HepG2 (cell line): ENCODE results near the gene RANBP17. TPM values are rescaled to one million over a fixed set of nuclear protein-coding genes. Genes with fewer than 3 reads are reported as not detected.

ENCODE experiments used
- ATAC-seq: fragments of 200-7000 bp; cut with Tn5 transposase; 3 replicates; pipeline ENCODE4 v1.9.1; 2020; ENCODE audit warnings: mild to moderate bottlenecking, moderate library complexity
- BruUV-seq: library from RNA; stranded (reverse); fragments of 400-500 nt; replicated peaks from 2 replicates; lab custom pipeline; 2021; lab: Mats Ljungman, UMichigan
- CTCF ChIA-PET: fragments of 300-600 bp; formaldehyde crosslinking; extraction: SDS; loops from one replicate; lab custom pipeline; 2021; ENCODE audit warnings: low total read pairs, inconsistent platforms, low intra/inter-chr PET ratio; lab: Yijun Ruan, JAX
- POLR2A ChIA-PET: fragments of 350-600 bp; sonication (Branson Sonifier 250); formaldehyde crosslinking; loops from one replicate; lab custom pipeline; 2020; ENCODE audit warnings: antibody characterized with exemption, inconsistent platforms; lab: Yijun Ruan, JAX
- DNase-seq: peaks from one replicate; pipeline ENCODE4 v3.0.0-alpha.2; 2015; ENCODE audit warnings: low spot score
- FAIRE-seq: peaks from 3 replicates; lab custom pipeline; 2011; peaks lifted over from hg19 to GRCh38; lab: Jason Lieb, UNC
- H2AFZ ChIP-seq: one replicate; pipeline ENCODE4 v1.6.1; 2011; ENCODE audit warnings: low read length, inconsistent platforms
- H3K27ac ChIP-seq: fragments of 300-600 bp; 3 replicates; pipeline ENCODE4 v1.8.0; 2011; ENCODE audit warnings: mixed run types, mild to moderate bottlenecking, mixed read lengths, low read length, inconsistent platforms; ENCODE audit not compliant: insufficient read depth; ENCODE audit errors: extremely low read length
- H3K27me3 ChIP-seq, 2 experiments: fragments of 200-600 bp in 1 of 2; 2 replicates in 1 of 2; 3 replicates in 1 of 2; pipeline versions ENCODE4 v1.6.0 to v1.8.0; 2011; ENCODE audit warnings: low read length in 2 of 2, mild to moderate bottlenecking in 2 of 2, moderate library complexity in 2 of 2, inconsistent platforms in 1 of 2; ENCODE audit not compliant: insufficient read depth in 2 of 2, control insufficient read depth in 1 of 2
- H3K36me3 ChIP-seq, 2 experiments: fragments of 200-600 bp in 1 of 2; replicated peaks in 1 of 2; 2 replicates in 1 of 2; 3 replicates in 1 of 2; pipeline versions ENCODE4 v1.5.1 to v1.8.0; 2011; ENCODE audit warnings: low read length in 2 of 2, inconsistent platforms in 1 of 2; ENCODE audit not compliant: insufficient read depth in 2 of 2, control insufficient read depth in 1 of 2
- H3K4me1 ChIP-seq: 2 replicates; pipeline ENCODE4 v1.5.1; 2012; ENCODE audit warnings: low read length, inconsistent platforms; ENCODE audit not compliant: insufficient read depth
- H3K4me2 ChIP-seq: 2 replicates; pipeline ENCODE4 v1.6.0; 2011; ENCODE audit warnings: low read depth, low read length, inconsistent platforms
- H3K4me3 ChIP-seq, 3 experiments: fragments of 200-600 bp in 1 of 3; sonication (generic), shearing (Covaris generic) in 1 of 3; replicated peaks in 1 of 3; 2 replicates each; pipeline ENCODE4 v1.5.1; 2011 to 2016; ENCODE audit warnings: low read length in 3 of 3, inconsistent platforms in 2 of 3, low read depth in 2 of 3, mild to moderate bottlenecking in 2 of 3, control low read depth in 1 of 3, mixed read lengths in 1 of 3; ENCODE audit not compliant: insufficient read depth in 1 of 3
- H3K79me2 ChIP-seq: one replicate; pipeline ENCODE4 v1.6.1; 2011; ENCODE audit warnings: low read length, inconsistent platforms; ENCODE audit not compliant: insufficient read depth
- H3K9ac ChIP-seq: 2 replicates; pipeline ENCODE4 v1.6.0; 2011; ENCODE audit warnings: mild to moderate bottlenecking, low read depth, low read length, inconsistent platforms; ENCODE audit not compliant: insufficient read depth
- H3K9me3 ChIP-seq: 2 replicates; pipeline ENCODE4 v1.5.1; 2012; ENCODE audit warnings: mild to moderate bottlenecking, low read length
- H4K20me1 ChIP-seq: 2 replicates; pipeline ENCODE4 v1.6.0; 2011; ENCODE audit warnings: inconsistent platforms, mild to moderate bottlenecking, low read length, moderate library complexity; ENCODE audit not compliant: insufficient read depth
- HDAC2 ChIP-seq: sonication (generic); formaldehyde crosslinking; IDR thresholded peaks from 2 replicates; pipeline ENCODE4 v1.4.0; 2020; ENCODE audit warnings: missing genetic modification reagents
- JARID2 ChIP-seq: sonication (generic); formaldehyde crosslinking; IDR thresholded peaks from 2 replicates; pipeline ENCODE4 v1.8.1; 2023; ENCODE audit warnings: missing genetic modification reagents, inconsistent platforms; ENCODE audit not compliant: insufficient replicate concordance
- PHF21A ChIP-seq: sonication (generic); formaldehyde crosslinking; IDR thresholded peaks from 2 replicates; pipeline ENCODE4 v1.5.0; 2020; ENCODE audit warnings: mild to moderate bottlenecking, missing genetic modification reagents
- ZMAT3 ChIP-seq: sonication (generic); formaldehyde crosslinking; conservative IDR thresholded peaks from 2 replicates; pipeline ENCODE4 v1.7.0; 2021; ENCODE audit warnings: missing genetic modification reagents
- ZNF256 ChIP-seq: sonication (generic); formaldehyde crosslinking; conservative IDR thresholded peaks from 2 replicates; pipeline ENCODE4 v1.4.0; 2020; ENCODE audit warnings: missing genetic modification reagents
- ZNF260 ChIP-seq: sonication (generic); formaldehyde crosslinking; IDR thresholded peaks from 2 replicates; pipeline ENCODE4 v1.4.0; 2020; ENCODE audit warnings: missing genetic modification reagents, low read depth, mild to moderate bottlenecking, borderline replicate concordance
- ZNF441 ChIP-seq: sonication (generic); formaldehyde crosslinking; IDR thresholded peaks from 2 replicates; pipeline ENCODE4 v1.7.0; 2021; ENCODE audit warnings: missing genetic modification reagents, borderline replicate concordance
- ZNF629 ChIP-seq: sonication (generic); formaldehyde crosslinking; conservative IDR thresholded peaks from 2 replicates; pipeline ENCODE4 v1.5.0; 2020; ENCODE audit warnings: missing genetic modification reagents
- ZNF781 ChIP-seq: sonication (generic); formaldehyde crosslinking; IDR thresholded peaks from 2 replicates; pipeline ENCODE4 v1.5.1; 2020; ENCODE audit warnings: borderline replicate concordance, mild to moderate bottlenecking, missing genetic modification reagents; ENCODE audit errors: not compliant biosample characterization
- WGBS: methylation state at CpG from one replicate; pipeline ENCODE4 v1.1.6; 2017; ENCODE audit warnings: low lambda C conversion rate; 5-methylcytosine and 5-hydroxymethylcytosine counted together
- in situ Hi-C: cut with HindIII; loops from 2 replicates; pipeline ENCODE4 v1.10.0; 2017; ENCODE audit warnings: low pct_unique_long_range_greater_than_20kb; ENCODE audit not compliant: extremely low pct_ligation_motif_present
- intact Hi-C: fragments of 100-400 bp; cut with micrococcal nuclease; formaldehyde crosslinking; loops from one replicate; pipeline ENCODE4 v1.10.0; 2022; ENCODE audit not compliant: unreplicated experiment
- polyA plus RNA-seq, 8 experiments: library from polyadenylated mRNA; depleted of rRNA in 3 of 8; stranded (reverse) in 7 of 8; unstranded in 1 of 8; fragments of >200 nt; fragmentation: Illumina TruSeq in 4 of 8; extraction: Trizol in 4 of 8; gene quantifications; 2 replicates each; pipeline versions ENCODE4 v1.2.1 to v1.2.3, GENCODE V29; 2011 to 2016; ENCODE audit warnings: low read depth in 4 of 8, missing spikeins in 1 of 8, mixed read lengths in 1 of 8; ENCODE audit not compliant: insufficient read depth in 1 of 8
- total RNA-seq, 5 experiments: library from RNA; depleted of rRNA; stranded (reverse); fragments of >200 nt; fragmentation: Illumina TruSeq; extraction: Trizol; gene quantifications; 2 replicates each; pipeline ENCODE4 v1.2.3, GENCODE V29; 2016; ENCODE audit warnings: low read depth in 1 of 5
- TF ChIP-seq, protein P1 (sequence below): IDR thresholded peaks from 2 replicates; pipeline ENCODE4 v1.6.1; 2016; ENCODE audit warnings: missing biosample characterization, missing genetic modification reagents, low read depth
- TF ChIP-seq, protein P2 (sequence below): sonication (generic); formaldehyde crosslinking; IDR thresholded peaks from 2 replicates; pipeline ENCODE4 v1.4.0; 2020; ENCODE audit warnings: missing genetic modification reagents
- TF ChIP-seq, protein P3 (sequence below): sonication (generic); formaldehyde crosslinking; IDR thresholded peaks from 2 replicates; pipeline ENCODE4 v1.4.0; 2020; ENCODE audit warnings: missing genetic modification reagents
- TF ChIP-seq, protein P4 (sequence below): sonication (generic); formaldehyde crosslinking; IDR thresholded peaks from 2 replicates; pipeline ENCODE4 v1.5.1; 2020; ENCODE audit warnings: mild to moderate bottlenecking, moderate library complexity, missing genetic modification reagents

The RANBP17 gene
- total and polyA plus RNA-seq, 2 of the 13 experiments (the other 11 are each of a cell fraction or from before 2014, with no cell fraction given), result not detected

DNA sequence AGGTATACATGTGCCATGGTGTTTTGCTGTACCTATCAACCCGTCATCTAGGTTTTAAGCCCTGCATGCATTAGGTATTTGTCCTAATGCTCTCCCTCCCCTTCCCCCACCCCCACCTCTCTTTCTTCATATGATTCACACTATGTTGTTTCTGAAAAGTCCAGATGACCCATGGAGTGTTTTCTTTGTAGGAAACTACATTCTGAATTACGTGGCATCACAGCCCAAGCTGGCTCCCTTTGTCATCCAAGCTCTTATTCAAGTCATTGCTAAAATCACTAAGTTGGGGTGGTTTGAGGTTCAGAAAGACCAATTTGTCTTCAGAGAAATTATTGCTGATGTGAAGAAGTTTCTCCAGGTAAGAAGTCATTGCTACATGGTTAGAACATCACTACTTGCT is 30.4 kb downstream of the RANBP17 start:
- Histone ChIP-seq H3K9ac (no peak overlapping the region), H4K20me1 (no peaks in the 10 kb centered on the region), H3K27ac (no peak overlapping the region), H3K4me1 (no peaks in the 10 kb centered on the region), H3K79me2 (no peaks in the 10 kb centered on the region), H3K27me3 (no peaks in the 10 kb centered on the region), H3K9me3 (no peaks in the 10 kb centered on the region), H3K4me2 (no peak overlapping the region), H3K36me3 (no peaks in the 10 kb centered on the region), H3K4me3 (no peak overlapping the region), H2AFZ (no peak overlapping the region)
- DNase-seq, result no peak
- no peak for TF ChIP-seq ZNF781 (CRISPR knock-in tag)
- TF ChIP-seq ZNF260 (CRISPR knock-in tag), result no peak
- TF ChIP-seq, protein P1, sequence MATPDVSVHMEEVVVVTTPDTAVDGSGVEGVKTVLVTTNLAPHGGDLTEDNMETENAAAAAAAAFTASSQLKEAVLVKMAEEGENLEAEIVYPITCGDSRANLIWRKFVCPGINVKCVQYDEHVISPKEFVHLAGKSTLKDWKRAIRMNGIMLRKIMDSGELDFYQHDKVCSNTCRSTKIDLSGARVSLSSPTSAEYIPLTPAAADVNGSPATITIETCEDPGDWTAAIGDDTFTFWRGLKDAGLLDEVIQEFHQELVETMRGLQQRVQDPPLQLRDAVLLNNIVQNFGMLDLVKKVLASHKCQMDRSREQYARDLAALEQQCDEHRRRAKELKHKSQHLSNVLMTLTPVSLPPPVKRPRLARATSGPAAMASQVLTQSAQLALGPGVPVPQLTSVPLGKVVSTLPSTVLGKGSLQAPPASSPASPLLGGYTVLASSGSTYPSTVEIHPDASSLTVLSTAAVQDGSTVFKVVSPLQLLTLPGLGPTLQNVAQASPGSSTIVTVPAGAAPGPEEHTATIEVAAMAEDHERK (CRISPR knock-in tag), result no peak
- ChIA-PET POLR2A (no interaction called here), CTCF (no interaction called here)
- no peak for FAIRE-seq
- in situ Hi-C loops, result no loop called here
- no peak for ATAC-seq
- intact Hi-C loops, result no loop called here
- no TSS peak for BruUV-seq
- 3% methylated on average over 2 of the region's 2 CpGs for WGBS

DNA sequence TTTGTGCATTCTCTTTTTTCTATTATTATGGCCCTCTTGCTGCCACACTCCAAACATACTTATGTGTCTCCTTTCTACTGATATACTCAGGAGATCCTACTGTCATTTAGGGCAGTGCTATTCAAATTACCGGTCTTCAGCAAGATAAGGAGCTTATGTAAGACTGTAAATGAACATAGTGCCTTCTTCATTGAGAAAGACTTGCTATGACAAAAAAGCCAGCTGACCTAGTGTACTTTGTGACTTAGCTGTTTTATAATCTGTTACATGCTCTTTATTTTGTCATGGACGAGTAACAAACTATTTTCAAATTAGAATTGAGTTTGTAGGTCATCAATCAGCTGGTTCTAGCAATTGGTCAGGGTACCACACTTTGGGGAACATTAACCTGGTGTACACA is 32.8 kb downstream of the RANBP17 start:
- intact Hi-C loops (no loop called here), in situ Hi-C loops (no loop called here)
- WGBS, result 0% methylated on average over 2 of the region's 2 CpGs
- POLR2A ChIA-PET, result no interaction called here
- no peak overlapping the region for H3K4me3 ChIP-seq
- CTCF ChIA-PET, result no interaction called here
- H3K36me3 ChIP-seq, result no peaks in the 10 kb centered on the region
- no peak overlapping the region for H2AFZ ChIP-seq
- no peaks in the 10 kb centered on the region for H4K20me1 ChIP-seq
- no peaks in the 10 kb centered on the region for H3K27me3 ChIP-seq
- H3K9me3 ChIP-seq, result no peaks in the 10 kb centered on the region
- no peaks in the 10 kb centered on the region for H3K4me1 ChIP-seq
- no peak overlapping the region for H3K27ac ChIP-seq
- no peak for FAIRE-seq
- H3K79me2 ChIP-seq, result no peaks in the 10 kb centered on the region
- ATAC-seq, result no peak
- no TSS peak for BruUV-seq
- no peak overlapping the region for H3K9ac ChIP-seq
- DNase-seq, result no peak
- H3K4me2 ChIP-seq, result no peak overlapping the region
- TF ChIP-seq ZNF629 (CRISPR knock-in tag) (no peak), PHF21A (CRISPR knock-in tag) (no peak), ZNF256 (CRISPR knock-in tag) (no peak), JARID2 (CRISPR knock-in tag) (no peak), HDAC2 (CRISPR knock-in tag) (no peak), ZNF441 (CRISPR knock-in tag) (no peak), ZMAT3 (CRISPR knock-in tag) (no peak)
- TF ChIP-seq, protein P2, sequence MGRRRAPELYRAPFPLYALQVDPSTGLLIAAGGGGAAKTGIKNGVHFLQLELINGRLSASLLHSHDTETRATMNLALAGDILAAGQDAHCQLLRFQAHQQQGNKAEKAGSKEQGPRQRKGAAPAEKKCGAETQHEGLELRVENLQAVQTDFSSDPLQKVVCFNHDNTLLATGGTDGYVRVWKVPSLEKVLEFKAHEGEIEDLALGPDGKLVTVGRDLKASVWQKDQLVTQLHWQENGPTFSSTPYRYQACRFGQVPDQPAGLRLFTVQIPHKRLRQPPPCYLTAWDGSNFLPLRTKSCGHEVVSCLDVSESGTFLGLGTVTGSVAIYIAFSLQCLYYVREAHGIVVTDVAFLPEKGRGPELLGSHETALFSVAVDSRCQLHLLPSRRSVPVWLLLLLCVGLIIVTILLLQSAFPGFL (CRISPR knock-in tag), result no peak
- TF ChIP-seq, protein P3, sequence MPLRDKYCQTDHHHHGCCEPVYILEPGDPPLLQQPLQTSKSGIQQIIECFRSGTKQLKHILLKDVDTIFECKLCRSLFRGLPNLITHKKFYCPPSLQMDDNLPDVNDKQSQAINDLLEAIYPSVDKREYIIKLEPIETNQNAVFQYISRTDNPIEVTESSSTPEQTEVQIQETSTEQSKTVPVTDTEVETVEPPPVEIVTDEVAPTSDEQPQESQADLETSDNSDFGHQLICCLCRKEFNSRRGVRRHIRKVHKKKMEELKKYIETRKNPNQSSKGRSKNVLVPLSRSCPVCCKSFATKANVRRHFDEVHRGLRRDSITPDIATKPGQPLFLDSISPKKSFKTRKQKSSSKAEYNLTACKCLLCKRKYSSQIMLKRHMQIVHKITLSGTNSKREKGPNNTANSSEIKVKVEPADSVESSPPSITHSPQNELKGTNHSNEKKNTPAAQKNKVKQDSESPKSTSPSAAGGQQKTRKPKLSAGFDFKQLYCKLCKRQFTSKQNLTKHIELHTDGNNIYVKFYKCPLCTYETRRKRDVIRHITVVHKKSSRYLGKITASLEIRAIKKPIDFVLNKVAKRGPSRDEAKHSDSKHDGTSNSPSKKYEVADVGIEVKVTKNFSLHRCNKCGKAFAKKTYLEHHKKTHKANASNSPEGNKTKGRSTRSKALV, result no peak
- TF ChIP-seq, protein P4, sequence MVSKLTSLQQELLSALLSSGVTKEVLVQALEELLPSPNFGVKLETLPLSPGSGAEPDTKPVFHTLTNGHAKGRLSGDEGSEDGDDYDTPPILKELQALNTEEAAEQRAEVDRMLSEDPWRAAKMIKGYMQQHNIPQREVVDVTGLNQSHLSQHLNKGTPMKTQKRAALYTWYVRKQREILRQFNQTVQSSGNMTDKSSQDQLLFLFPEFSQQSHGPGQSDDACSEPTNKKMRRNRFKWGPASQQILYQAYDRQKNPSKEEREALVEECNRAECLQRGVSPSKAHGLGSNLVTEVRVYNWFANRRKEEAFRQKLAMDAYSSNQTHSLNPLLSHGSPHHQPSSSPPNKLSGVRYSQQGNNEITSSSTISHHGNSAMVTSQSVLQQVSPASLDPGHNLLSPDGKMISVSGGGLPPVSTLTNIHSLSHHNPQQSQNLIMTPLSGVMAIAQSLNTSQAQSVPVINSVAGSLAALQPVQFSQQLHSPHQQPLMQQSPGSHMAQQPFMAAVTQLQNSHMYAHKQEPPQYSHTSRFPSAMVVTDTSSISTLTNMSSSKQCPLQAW (CRISPR knock-in tag), result no peak
